Head of caudate nucleus (tissue), 42 donors: ENCODE results near the gene FAM241B.

Experiments used
- DNase-seq, 42 donors: peaks; one replicate each; pipeline versions ENCODE4 v3.0.0 to v3.0.0-alpha.2; 2020 to 2021; ENCODE audit warnings: mixed read lengths in 7 of 42
- intact Hi-C: fragments of 100-400 bp; cut with DNase I; formaldehyde crosslinking; loops from one replicate; pipeline ENCODE4 v1.15.0; 2022

FAM241B gene

GRCh38 chr10:69681436-69681835 lies 51.4 kb downstream of the FAM241B start:
- peak in 1 of 42 donors; percentile 25 for DNase-seq
- intact Hi-C loops = no loop called here

DNA sequence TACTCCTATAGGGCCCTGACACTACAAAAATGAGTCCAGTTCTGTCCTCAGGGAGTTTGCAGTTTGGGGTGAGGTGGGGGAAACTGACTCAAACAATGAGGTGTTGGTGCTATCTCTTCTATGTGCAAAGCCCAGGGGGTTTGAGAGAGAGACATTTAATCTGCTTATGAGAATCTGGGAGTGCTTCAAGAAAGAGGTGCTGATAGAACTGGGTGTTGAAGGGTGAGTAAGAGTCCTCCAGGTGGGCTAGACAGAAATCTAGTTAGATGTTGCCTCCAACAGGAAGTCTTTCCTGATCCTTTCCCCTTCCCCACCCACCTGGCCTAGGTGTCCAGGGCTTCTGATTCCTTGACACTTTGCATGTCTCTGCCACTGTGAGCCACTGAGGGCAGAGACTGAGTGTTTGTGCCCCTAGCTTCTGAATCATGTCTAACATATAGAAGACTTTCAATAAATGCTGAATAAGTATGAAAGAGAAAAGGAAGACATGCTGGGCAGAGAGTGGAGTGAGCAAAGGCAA lies 53.0 kb downstream of the FAM241B start:
- peak in 1 of 42 donors; percentile 10 for DNase-seq
- intact Hi-C loops = no loop called here
